Ascending aorta (tissue), 2 donors: ENCODE data around the gene TMEM131L. TPM values are rescaled to one million over a fixed set of nuclear protein-coding genes. Genes with fewer than 3 reads are reported as not detected.

ENCODE experiments used
- DNase-seq, 2 donors: peaks; one replicate each; pipeline ENCODE4 v3.0.0-alpha.2; 2019; ENCODE audit warnings: low spot score in 2 of 2
- H3K27ac ChIP-seq, 2 donors: fragments of 200-600 bp; sonication (generic); one replicate each; pipeline ENCODE4 v1.5.1; 2016 to 2017; ENCODE audit warnings: mild to moderate bottlenecking in 1 of 2
- H3K27me3 ChIP-seq: fragments of 200-600 bp; sonication (generic); one replicate; pipeline ENCODE4 v1.5.1; 2017
- H3K36me3 ChIP-seq, 2 donors: fragments of 200-600 bp; sonication (generic); one replicate each; pipeline ENCODE4 v1.5.1; 2016
- H3K4me1 ChIP-seq, 2 donors: fragments of 200-600 bp; sonication (generic); one replicate each; pipeline ENCODE4 v1.5.1; 2016 to 2017; ENCODE audit warnings: mild to moderate bottlenecking in 1 of 2
- H3K4me3 ChIP-seq, 2 donors: fragments of 200-600 bp; sonication (generic); one replicate each; pipeline ENCODE4 v1.5.1; 2016 to 2017; ENCODE audit warnings: mild to moderate bottlenecking in 1 of 2
- H3K9me3 ChIP-seq, 2 donors: fragments of 200-600 bp; sonication (generic); one replicate each; pipeline ENCODE4 v1.5.1; 2016
- CTCF ChIP-seq, 3 experiments: fragments of 200-600 bp in 2 of 3; fragments of 450-650 bp in 1 of 3; sonication (generic) in 2 of 3; IDR thresholded peaks; one replicate each; pipeline ENCODE4 v1.5.1; 2016 to 2019; ENCODE audit warnings: antibody characterized with exemption in 3 of 3, mild to moderate bottlenecking in 1 of 3, moderate library complexity in 1 of 3
- intact Hi-C: fragments of 100-400 bp; cut with DNase I; formaldehyde crosslinking; loops from one replicate; pipeline ENCODE4 v1.15.1; 2023
- total RNA-seq: library from RNA; depleted of rRNA; stranded (reverse); fragments of >200 nt; gene quantifications from one replicate; pipeline ENCODE4 v1.1.0, GENCODE V29; 2016

Gene TMEM131L
- total RNA-seq, 1 donor from 2014 or later = 6.9 TPM

DNA sequence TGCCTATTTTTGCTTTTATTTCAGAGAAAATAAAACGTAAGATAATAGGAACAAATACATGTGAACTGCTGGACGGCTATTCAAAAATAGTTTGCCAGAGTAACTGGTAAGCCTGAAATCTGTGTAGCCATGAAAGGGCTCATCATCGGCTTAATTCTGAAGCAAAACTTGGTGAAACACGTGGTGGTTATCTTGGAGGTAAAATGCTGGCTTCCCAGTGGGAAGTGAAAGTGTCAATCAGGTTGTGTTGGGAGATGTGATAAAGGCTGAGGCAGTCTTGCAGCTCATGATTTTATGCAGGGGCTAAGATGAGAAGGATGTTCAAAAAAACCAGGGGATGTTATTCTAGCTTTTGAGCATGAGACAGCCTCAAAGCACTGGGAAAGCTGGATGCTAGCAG is 181.8 kb downstream of the TMEM131L start:
- H3K4me3 ChIP-seq = no peak overlapping the region
- DNase-seq = no peak
- intact Hi-C loops = loop anchor here (5.0 kb wide), 1 partner anchor 34 kb away; the partner anchor contains the start of gene TLR2

DNA sequence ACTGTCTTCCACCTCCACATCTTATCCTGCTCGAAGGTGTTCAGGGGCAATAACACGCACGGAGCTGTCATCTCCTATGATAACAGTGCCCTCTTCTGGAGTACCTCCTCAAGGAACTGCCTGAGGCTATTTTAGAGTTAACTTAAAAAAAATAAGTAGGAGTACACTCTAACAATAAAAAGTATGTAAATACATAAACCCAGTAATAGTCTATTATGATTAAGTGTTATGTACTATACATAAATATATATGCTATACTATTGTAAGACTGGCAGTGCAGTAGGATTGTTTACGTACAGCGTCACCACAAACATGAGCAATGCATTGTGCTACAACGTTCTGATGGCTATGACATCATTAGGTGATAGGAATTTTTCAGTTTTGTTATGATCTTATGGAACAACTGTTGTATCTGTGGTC is 183.4 kb downstream of the TMEM131L start:
- peaks cover 0 to 11% of the 10 kb centered on the region in 2 donors for H3K4me1 ChIP-seq
- H3K36me3 ChIP-seq = no peaks in the 10 kb centered on the region
- peaks cover 0 to 5% of the 10 kb centered on the region in 2 donors for H3K9me3 ChIP-seq
- no peak for TF ChIP-seq CTCF (IDR thresholded peaks at IDR 0.05)
- DNase-seq = no peak
- intact Hi-C loops = loop anchor here (5.0 kb wide), 1 partner anchor 33 kb away; the partner anchor contains the start of gene TLR2
- no peak overlapping the region for H3K27ac ChIP-seq
- no peak overlapping the region for H3K4me3 ChIP-seq
- no peaks in the 10 kb centered on the region for H3K27me3 ChIP-seq

More for the DNA sequence above, 181.8 kb downstream of the TMEM131L start:
- H3K27ac ChIP-seq = peak overlapping the region; percentile 36 to 56
- peaks cover 0 to 5% of the 10 kb centered on the region in 2 donors for H3K9me3 ChIP-seq
- TF ChIP-seq CTCF (IDR thresholded peaks at IDR 0.05) = no peak
- H3K27me3 ChIP-seq = no peaks in the 10 kb centered on the region
- peaks cover 0 to 11% of the 10 kb centered on the region in 2 donors for H3K4me1 ChIP-seq
- no peaks in the 10 kb centered on the region for H3K36me3 ChIP-seq

DNA sequence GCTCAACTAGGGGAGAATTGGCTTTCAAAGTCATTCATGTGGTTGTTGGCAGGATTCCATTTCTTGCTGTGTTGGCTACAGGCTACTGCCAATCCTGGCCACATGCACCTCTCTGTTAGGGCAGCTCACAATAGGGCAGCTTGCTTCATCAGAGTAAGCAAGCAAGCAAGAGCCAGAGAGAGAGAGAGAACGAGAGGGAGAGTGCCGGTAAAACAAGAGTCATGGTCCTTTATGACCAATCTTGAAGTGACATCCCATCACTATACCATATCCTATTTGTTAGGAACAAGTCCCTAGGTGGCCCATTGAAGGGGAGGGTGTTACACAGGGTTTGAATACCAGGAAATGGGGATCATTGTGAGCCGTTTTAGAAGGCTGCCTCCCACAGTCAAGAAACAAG is 185.0 kb downstream of the TMEM131L start:
- no peak for TF ChIP-seq CTCF (IDR thresholded peaks at IDR 0.05)
- peak overlapping the region; percentile 48 to 62 for H3K27ac ChIP-seq
- intact Hi-C loops = loop anchor here (10.0 kb wide), 1 partner anchor 866 kb away; no protein-coding TSS in a partner anchor

GRCh38 chr4:153651587-153651986 is 185.4 kb downstream of the TMEM131L start:
- TF ChIP-seq CTCF (IDR thresholded peaks at IDR 0.05) = no peak
- Histone ChIP-seq H3K4me1 (peaks cover 3 to 21% of the 10 kb centered on the region in 2 donors), H3K27ac (peak overlapping the region; percentile 48 to 62), H3K4me3 (no peak overlapping the region), H3K9me3 (no peaks in the 10 kb centered on the region), H3K27me3 (no peaks in the 10 kb centered on the region), H3K36me3 (no peaks in the 10 kb centered on the region)
- DNase-seq = peak; percentile 38 to 76
- intact Hi-C loops = loop anchor here (10.0 kb wide), 1 partner anchor 867 kb away; no protein-coding TSS in a partner anchor

More for the DNA sequence above, 185.0 kb downstream of the TMEM131L start:
- peaks cover 0 to 17% of the 10 kb centered on the region in 2 donors for H3K4me1 ChIP-seq
- H3K27me3 ChIP-seq = no peaks in the 10 kb centered on the region
- no peaks in the 10 kb centered on the region for H3K9me3 ChIP-seq
- no peak for DNase-seq
- H3K4me3 ChIP-seq = no peak overlapping the region
- H3K36me3 ChIP-seq = no peaks in the 10 kb centered on the region

DNA sequence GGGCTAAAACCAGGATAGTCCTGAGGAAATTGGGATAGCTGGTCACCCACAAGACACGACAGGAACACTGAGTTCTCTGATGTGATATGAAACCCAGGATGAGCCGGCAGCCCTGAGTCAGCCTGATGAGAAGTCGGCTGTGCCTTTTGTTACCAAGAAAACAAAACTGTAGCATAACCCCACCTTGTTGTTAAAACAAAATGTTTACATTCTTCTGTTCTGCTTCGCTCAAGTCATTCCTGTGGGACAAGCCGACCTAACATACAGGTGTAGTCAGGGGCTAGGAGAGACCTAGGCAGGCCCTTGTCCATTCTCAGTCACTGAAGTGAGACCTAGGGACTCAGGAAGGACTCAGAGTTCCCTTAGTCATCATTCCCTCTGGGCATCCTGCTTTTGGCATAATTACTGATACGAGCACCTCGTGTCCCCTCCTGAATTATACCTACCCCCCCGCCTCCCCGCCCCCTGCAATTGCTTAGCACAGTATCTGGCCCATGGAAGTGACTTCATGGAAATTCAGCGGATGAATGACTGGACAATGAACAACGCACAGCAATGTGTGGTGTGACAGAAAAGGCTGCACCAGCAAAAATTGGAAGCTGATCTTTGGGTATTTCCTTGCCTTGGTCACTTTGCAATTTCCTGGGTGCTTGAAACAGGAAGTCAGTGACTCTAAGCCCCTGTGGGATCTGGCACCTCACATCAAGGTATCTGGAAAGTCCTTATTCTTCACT is 186.1 kb downstream of the TMEM131L start:
- H3K36me3 ChIP-seq = no peaks in the 10 kb centered on the region
- H3K9me3 ChIP-seq = no peaks in the 10 kb centered on the region
- no peak overlapping the region for H3K4me3 ChIP-seq
- H3K27me3 ChIP-seq = no peaks in the 10 kb centered on the region
- TF ChIP-seq CTCF (IDR thresholded peaks at IDR 0.05) = no peak
- intact Hi-C loops = loop anchor here (10.0 kb wide), 1 partner anchor 867 kb away; no protein-coding TSS in a partner anchor
- H3K4me1 ChIP-seq = peaks cover 3 to 27% of the 10 kb centered on the region in 2 donors
- peak overlapping the region; percentile 36 to 62 for H3K27ac ChIP-seq
- peak in 1 of 2 donors; percentile 18 for DNase-seq
